Activated naive CD8-positive, alpha-beta T cell treated with anti-CD3 and anti-CD28 coated beads, Interleukin-2, amount 10 ng/mL, durations not matched to agents 7 days and 5 days (primary cell): ENCODE results near the gene PSMB1. TPM values are rescaled to one million over a fixed set of nuclear protein-coding genes. Genes with fewer than 3 reads are reported as not detected.

Experiments
- total RNA-seq, 2 experiments: library from RNA; stranded (reverse); gene quantifications; one replicate each; pipeline ENCODE4 v1.2.3, GENCODE V29; 2021

Gene PSMB1
- total RNA-seq, 2 experiments from 2014 or later = 135 to 137 TPM

Other genes starting within 250 kb of the PSMB1 start
- 10 to 100 TPM; 34.9 to 35.8 TPM for gene FAM120B, start 246.5 kb downstream of the PSMB1 start, total RNA-seq
- gene TBP, start 1.1 kb upstream of the PSMB1 start, total RNA-seq = 10 to 100 TPM; 28.2 to 29.6 TPM
- 10 to 100 TPM; 68.1 to 74.9 TPM for gene PDCD2, start 31.3 kb upstream of the PSMB1 start, total RNA-seq